ENCODE measurements around the gene PRDM15.

GRCh38 chr21:41763398-41763931 is 115.7 kb downstream of the PRDM15 start:
- TF ChIP-seq POLR2A (IDR thresholded peaks at IDR 0.05; ENCODE audit: low read depth, low read length) (no peak), TAF1 (IDR thresholded peaks at IDR 0.05; ENCODE audit: low read depth, low read length) (no peak), POLR2AphosphoS5 (IDR thresholded peaks at IDR 0.05; ENCODE audit: low read depth, low read length) (no peak)

All from GM12891 (cell line).